NCI-H2196 (cell line): ENCODE data around the gene FBXO15.
A peak's percentile ranks its signal among the peaks of the same experiment; 100 is the strongest.

Source experiments
- DNase-seq: peaks from one replicate; lab custom pipeline; 2025; ENCODE audit not compliant: unreplicated experiment; lab: John Stamatoyannopoulos, UW

The FBXO15 gene

DNA sequence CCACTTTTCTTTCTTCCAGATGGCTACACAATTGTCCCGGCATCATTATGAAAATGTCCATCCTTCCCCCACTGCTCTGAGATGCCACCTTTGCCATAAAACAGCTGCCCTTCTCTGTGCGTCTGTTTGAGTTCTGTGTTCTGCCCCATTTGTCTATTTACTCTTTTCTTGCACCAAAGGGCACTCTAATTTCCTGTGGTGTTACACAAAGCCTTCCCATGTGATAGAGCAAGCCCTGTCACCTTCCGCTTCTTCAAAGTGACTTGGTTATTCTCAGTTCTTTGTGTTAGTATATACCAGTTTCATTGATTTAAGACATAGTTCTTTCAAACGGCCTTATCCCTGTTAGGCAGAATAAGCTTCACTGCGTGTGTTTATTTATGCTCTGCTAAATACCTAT lies 84.1 kb downstream of the FBXO15 start:
- DNase-seq = no peak

DNA sequence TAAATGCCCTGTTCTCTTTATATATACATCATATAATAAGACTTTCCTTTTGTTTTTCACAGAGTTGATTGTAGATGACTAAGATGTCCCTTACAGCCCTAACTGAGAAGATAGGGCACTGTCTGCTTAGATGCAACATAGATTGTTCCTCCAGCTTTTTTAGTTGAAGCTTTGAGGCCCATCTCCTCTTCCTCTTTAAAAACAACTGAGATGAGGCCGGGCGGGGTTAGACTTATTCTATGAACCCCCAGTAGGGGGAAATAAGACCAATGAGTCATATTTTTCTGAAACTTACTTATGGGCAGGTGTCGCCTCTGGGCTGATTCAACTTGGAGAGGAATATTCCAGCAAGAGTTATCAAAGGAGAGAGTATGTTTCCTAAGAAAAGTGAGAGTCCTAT lies 84.6 kb downstream of the FBXO15 start:
- no peak for DNase-seq

DNA sequence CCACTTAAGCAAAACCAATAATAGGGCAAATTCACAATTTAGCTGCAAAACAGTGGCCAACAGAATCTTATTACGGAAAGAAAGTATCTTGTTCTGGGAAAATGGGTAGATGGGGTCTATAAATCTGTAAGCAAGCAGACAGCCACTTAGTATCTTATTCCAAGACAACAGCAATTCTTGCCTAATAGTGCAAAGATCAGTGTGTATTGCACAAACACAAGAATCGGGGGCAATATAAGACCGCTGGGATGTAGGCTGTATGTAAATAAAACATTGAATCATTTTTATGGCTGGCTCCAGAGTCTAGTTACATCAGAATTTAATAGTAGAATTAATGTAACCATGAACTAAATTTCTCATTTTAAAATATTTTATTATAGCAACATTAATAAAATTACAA lies 85.6 kb downstream of the FBXO15 start:
- DNase-seq = no peak

DNA sequence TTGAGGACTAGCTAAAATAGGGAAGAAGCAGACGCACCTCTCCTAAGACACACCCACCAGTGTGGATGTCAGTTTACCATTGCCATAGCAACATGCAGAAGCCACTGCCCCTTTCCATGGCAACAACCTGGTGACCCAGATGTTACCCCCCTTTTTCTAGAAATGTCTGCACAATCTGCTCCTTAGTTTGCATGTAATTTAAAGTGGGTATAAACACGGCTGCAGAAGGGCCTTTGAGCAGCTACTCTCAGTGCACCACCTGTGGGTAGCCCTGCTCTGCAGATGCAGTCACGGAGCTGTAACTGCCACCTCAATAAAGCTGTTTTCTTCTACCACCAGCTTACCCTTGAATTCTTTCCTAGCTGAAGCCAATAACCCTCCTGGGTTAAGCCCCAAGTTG lies 87.1 kb downstream of the FBXO15 start:
- no peak for DNase-seq

DNA sequence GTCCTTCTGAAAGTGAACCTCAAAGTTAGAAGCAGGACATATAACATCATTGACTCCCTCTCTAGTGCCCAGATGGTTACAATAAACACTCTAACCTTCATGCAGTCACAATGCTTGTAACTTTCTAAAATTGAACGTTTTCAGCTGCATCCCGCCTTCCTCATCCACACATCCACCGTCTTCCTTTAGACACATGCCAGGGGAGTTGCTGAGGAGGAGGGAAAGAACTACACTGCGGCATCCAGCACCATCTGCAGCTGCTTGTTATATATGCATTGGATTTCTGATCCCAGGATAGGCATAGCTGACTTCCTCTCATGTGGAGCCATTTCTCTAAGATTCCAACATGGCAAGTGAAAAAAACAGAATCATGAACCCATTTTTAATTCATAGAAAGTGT lies 96.8 kb downstream of the FBXO15 start:
- DNase-seq = no peak

DNA sequence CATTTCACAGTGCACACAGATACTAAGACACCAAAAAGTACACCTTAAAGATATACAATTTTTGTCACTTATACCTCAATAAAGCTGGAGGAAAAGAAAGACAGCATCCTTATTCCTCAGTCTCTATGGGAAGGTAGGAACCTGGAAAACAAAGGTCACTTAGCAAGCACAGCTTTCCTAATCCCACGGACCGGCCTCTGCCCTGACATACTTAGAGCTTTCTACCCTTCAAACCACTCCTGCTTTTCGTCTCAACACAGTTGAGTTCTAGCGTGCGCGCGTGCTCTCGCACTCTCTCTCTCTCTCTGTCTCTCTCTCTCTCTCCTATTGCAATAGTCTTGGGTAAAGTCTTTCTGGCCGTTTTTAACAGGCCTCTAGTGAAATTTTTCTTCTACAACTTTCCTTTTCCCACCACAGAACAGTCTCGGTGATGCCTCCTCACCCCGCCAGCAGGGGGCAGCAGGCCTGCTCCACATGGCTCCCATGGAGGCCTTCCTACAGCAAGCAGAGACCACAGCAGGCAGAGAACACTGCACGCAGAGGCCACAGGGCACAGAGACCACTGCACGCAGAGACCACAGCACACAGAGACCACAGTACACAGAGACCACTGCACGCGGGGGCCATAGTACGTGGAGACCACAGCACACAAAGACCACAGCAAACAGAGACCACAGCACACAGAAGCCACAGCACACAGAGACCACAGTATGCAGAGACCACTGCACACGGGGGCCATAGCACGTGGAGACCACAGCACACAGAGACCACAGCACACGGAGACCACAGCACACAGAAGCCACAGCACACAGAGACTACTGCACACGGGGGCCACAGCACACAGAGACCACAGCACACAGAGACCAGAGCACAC lies 106.9 kb downstream of the FBXO15 start:
- DNase-seq = peak; percentile 30

DNA sequence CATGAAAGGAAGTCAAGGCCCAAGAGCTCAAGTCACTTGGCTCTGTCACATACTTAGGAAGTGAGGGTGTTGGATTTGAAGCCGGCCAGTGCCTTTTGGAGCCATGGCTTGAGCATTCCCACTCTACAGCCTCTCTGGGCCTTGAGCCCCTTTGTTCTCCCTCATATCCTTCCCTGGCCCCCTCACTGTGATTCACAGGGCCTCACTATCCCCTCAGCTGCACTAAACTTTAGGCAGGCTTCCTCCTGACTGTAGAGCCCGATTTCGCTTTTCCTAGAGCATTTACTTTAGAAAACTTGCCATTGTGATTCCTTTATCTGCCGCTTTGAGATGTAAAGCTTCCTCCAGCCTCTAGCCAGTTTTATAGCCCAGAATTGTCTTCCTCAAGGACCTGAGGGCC lies 107.6 kb downstream of the FBXO15 start:
- no peak for DNase-seq

DNA sequence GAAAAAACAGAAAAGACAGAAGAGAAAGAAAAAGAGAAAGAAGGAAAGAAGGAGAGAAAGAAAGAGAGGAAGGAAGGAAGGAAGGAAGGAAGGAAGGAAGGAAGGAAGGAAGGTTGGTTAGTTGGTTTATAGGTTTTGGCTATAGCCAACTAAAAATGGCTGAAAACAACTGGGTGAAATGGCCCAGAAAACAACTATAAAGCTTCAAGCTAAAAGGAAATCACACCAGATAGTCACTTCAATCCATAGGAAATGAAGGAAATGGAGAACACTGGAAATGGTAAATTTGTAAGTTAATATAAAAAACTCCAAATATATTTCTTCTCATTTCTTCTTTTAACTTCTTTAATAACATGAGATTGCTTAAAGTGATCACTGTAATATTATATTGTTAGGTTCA lies 118.5 kb downstream of the FBXO15 start:
- no peak for DNase-seq
